ENCODE data around the gene ZSCAN31. TPM values are rescaled to one million over a fixed set of nuclear protein-coding genes. Genes with fewer than 3 reads are reported as not detected.

The ZSCAN31 gene
- total RNA-seq, 4 donors from 2014 or later, result 3.5 to 63.8 (median 31.5) TPM

DNA sequence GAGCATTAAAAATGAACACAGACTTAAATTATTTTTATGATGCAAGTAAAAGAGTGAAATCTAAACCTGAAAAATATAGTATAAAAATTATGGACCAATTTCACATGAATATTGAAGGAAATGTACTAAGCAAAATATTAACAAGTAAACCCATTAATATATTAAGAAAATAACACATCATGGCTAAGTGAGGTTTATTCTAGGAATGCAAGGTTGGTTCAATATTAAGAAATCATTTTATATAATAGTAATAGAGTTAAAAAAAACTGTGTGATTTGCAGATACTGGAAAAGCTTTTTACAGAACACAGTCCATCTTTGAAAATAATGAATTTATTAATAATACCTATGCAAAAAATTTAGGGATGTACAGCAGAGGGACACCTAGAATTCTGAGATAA lies 42.7 kb upstream of the ZSCAN31 start:
- no peaks in the 10 kb centered on the region for H3K36me3 ChIP-seq
- no peak overlapping the region for H3K27ac ChIP-seq
- TF ChIP-seq, protein P1, sequence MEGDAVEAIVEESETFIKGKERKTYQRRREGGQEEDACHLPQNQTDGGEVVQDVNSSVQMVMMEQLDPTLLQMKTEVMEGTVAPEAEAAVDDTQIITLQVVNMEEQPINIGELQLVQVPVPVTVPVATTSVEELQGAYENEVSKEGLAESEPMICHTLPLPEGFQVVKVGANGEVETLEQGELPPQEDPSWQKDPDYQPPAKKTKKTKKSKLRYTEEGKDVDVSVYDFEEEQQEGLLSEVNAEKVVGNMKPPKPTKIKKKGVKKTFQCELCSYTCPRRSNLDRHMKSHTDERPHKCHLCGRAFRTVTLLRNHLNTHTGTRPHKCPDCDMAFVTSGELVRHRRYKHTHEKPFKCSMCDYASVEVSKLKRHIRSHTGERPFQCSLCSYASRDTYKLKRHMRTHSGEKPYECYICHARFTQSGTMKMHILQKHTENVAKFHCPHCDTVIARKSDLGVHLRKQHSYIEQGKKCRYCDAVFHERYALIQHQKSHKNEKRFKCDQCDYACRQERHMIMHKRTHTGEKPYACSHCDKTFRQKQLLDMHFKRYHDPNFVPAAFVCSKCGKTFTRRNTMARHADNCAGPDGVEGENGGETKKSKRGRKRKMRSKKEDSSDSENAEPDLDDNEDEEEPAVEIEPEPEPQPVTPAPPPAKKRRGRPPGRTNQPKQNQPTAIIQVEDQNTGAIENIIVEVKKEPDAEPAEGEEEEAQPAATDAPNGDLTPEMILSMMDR (IDR thresholded peaks at IDR 0.05), result no peak
- TF ChIP-seq POLR2A (IDR thresholded peaks at IDR 0.05), result no peak
- H3K4me3 ChIP-seq, result no peak overlapping the region
- H3K27me3 ChIP-seq, result no peaks in the 10 kb centered on the region
- H3K9me3 ChIP-seq, result peaks cover 0 to 9% of the 10 kb centered on the region in 2 donors
- no peak for DNase-seq
- intact Hi-C loops (cut with DNase I; ENCODE audit: low total_unique reads), result no loop called here
- H3K4me1 ChIP-seq, result no peaks in the 10 kb centered on the region

GRCh38 chr6:28377879-28378278 lies 41.9 kb upstream of the ZSCAN31 start:
- Histone ChIP-seq H3K4me3 (no peak overlapping the region), H3K9me3 (peaks cover 0 to 9% of the 10 kb centered on the region in 2 donors), H3K27ac (no peak overlapping the region), H3K4me1 (no peaks in the 10 kb centered on the region), H3K27me3 (no peaks in the 10 kb centered on the region), H3K36me3 (no peaks in the 10 kb centered on the region)
- TF ChIP-seq POLR2A (IDR thresholded peaks at IDR 0.05), result no peak
- TF ChIP-seq, protein P1 (IDR thresholded peaks at IDR 0.05), result no peak
- intact Hi-C loops (cut with DNase I; ENCODE audit: low total_unique reads), result no loop called here
- DNase-seq, result no peak

- no peaks in the 10 kb centered on the region for H3K4me1 ChIP-seq
- H3K9me3 ChIP-seq, result peaks cover 0 to 7% of the 10 kb centered on the region in 2 donors
- TF ChIP-seq, protein P1 (IDR thresholded peaks at IDR 0.05), result no peak
- TF ChIP-seq POLR2A (IDR thresholded peaks at IDR 0.05), result no peak
- no peak for DNase-seq
- no peak overlapping the region for H3K27ac ChIP-seq
- no peaks in the 10 kb centered on the region for H3K27me3 ChIP-seq
- no peaks in the 10 kb centered on the region for H3K36me3 ChIP-seq
- intact Hi-C loops (cut with DNase I; ENCODE audit: low total_unique reads), result no loop called here
- no peak overlapping the region for H3K4me3 ChIP-seq
Observed at GRCh38 chr6:28373925-28374324, 38.0 kb upstream of the ZSCAN31 start.

GRCh38 chr6:28371706-28372451 lies 35.9 kb upstream of the ZSCAN31 start:
- TF ChIP-seq, protein P1 (IDR thresholded peaks at IDR 0.05), result no peak
- no peak for TF ChIP-seq POLR2A (IDR thresholded peaks at IDR 0.05)
- Histone ChIP-seq H3K36me3 (no peaks in the 10 kb centered on the region), H3K4me1 (no peaks in the 10 kb centered on the region), H3K27me3 (no peaks in the 10 kb centered on the region), H3K27ac (no peak overlapping the region), H3K9me3 (no peaks in the 10 kb centered on the region), H3K4me3 (no peak overlapping the region)
- no peak for DNase-seq
- intact Hi-C loops (cut with DNase I; ENCODE audit: low total_unique reads), result no loop called here

- intact Hi-C loops (cut with DNase I; ENCODE audit: low total_unique reads), result no loop called here
- Histone ChIP-seq H3K27me3 (no peaks in the 10 kb centered on the region), H3K36me3 (no peaks in the 10 kb centered on the region), H3K27ac (no peak overlapping the region), H3K4me1 (no peaks in the 10 kb centered on the region), H3K4me3 (no peak overlapping the region), H3K9me3 (no peaks in the 10 kb centered on the region)
- DNase-seq, result no peak
- TF ChIP-seq, protein P1 (IDR thresholded peaks at IDR 0.05), result no peak
- no peak for TF ChIP-seq POLR2A (IDR thresholded peaks at IDR 0.05)
Observed at GRCh38 chr6:28371280-28371679, 35.3 kb upstream of the ZSCAN31 start.

All from uterus (tissue), 4 donors.